GM12872 (cell line): ENCODE data around the gene ADPRM.

Source experiments
- CTCF ChIP-seq: IDR thresholded peaks from 3 replicates; pipeline ENCODE4 v1.5.1; 2011; ENCODE audit warnings: low read depth, mild to moderate bottlenecking, low read length, moderate library complexity; ENCODE audit not compliant: insufficient read depth

The ADPRM gene

GRCh38 chr17:10745231-10745630 lies 47.8 kb downstream of the ADPRM start:
- no peak for TF ChIP-seq CTCF

GRCh38 chr17:10748531-10749181 lies 51.3 kb downstream of the ADPRM start:
- no peak for TF ChIP-seq CTCF

- no peak for TF ChIP-seq CTCF
Observed at GRCh38 chr17:10750210-10750609, 52.8 kb downstream of the ADPRM start.

- TF ChIP-seq CTCF: no peak
Observed at GRCh38 chr17:10751563-10751962, 54.2 kb downstream of the ADPRM start.

- no peak for TF ChIP-seq CTCF
Observed at GRCh38 chr17:10752696-10753095, 55.3 kb downstream of the ADPRM start.

GRCh38 chr17:10754109-10754508 lies 56.7 kb downstream of the ADPRM start:
- peak; percentile 58 for TF ChIP-seq CTCF

GRCh38 chr17:10754861-10755591 lies 57.6 kb downstream of the ADPRM start:
- no peak for TF ChIP-seq CTCF
